Midbrain (tissue), 1 donor: Measurements from ENCODE around the gene SCAPER.
"Not testable (repeated sequence)": the region's sequence is repeated elsewhere in the genome, so short reads cannot be mapped to it uniquely, and the experiment has no call there.

Source experiments
- DNase-seq: peaks from one replicate; lab custom pipeline; 2025; lab: John Stamatoyannopoulos, UW

SCAPER gene

DNA sequence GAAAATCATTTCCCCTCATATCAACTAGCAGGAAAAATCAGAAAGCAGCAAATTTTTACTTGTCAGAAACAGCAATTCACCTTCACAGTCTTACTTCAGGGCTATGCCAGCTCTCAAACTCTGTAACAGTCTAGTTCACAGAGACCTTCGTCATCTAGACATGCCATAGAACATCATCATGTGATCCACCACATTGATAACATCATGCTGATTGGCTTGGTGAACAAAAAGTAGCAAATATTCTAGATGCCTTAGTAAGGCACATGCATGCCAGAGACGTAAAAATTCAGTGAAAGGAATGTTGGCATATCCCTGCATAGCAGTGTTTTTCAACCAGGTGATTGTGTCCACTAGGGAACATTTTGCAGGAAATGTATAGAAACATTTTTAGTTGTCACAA is 8.6 kb upstream of the SCAPER start:
- DNase-seq = no peak

DNA sequence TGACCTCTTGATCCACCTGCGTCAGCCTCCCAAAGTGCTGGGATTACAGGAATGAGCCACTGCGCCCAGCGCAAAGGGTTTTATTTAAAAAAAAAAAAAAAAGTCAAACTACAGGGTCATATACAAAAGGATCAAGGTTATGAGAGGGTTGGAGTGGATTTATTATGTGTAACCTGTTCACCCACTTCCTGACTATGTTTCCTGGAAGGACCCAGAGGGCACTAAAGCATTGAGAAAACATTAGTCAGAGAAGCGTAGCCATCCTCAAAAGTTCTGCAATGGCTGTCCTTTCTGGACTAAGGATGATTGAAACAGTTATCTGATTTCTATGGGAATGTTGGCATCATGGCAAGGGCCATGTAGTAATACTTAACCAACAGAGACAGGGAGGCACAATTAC is 7.3 kb upstream of the SCAPER start:
- DNase-seq = no peak

DNA sequence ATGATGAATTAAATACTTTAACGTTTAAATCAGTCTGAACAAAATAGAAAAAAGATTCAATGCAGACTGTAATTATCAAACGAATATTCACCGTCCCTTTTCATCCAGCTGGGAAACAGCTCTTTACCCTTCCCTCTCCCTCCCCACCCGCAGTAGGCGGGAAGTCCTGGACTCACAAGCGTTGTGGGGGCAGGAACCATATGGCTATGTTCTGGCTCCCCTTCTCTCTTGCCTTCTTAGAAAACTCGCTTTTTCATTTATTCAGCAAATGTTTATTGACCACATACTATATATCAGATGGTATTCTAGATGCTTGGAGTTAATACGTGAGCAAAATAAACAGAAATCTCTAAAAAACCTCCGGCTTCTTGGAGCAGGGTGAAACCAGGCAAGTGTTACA is 715 bp upstream of the SCAPER start:
- no peak for DNase-seq

DNA sequence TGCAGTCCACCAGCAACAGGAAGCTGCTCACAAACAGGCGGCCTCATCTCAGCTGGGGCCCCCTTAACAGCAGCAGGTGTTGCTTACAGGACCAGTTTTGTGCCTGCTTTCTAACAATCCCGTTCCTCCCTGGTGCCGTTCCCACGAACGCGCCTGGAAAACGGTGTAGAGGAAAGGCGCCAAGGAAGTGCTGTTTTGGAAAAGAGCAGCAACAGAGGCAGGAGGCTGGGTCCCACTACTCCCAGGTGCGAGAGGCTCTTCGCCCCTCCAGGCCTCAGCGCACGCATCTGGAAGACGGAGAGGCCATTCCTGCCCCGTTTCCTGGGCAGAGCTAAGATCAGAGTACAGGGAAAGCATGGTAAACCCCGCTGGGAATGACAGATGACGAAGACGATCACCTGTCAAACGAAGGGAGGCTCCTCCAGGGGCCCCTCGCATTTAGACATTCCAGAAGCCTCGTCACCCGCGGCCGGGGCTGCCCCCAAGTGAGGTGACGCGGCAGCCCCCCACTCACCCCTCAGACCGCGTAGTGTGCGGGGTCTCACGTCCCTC is 603 bp downstream of the SCAPER start:
- peak; percentile 31 for DNase-seq

DNA sequence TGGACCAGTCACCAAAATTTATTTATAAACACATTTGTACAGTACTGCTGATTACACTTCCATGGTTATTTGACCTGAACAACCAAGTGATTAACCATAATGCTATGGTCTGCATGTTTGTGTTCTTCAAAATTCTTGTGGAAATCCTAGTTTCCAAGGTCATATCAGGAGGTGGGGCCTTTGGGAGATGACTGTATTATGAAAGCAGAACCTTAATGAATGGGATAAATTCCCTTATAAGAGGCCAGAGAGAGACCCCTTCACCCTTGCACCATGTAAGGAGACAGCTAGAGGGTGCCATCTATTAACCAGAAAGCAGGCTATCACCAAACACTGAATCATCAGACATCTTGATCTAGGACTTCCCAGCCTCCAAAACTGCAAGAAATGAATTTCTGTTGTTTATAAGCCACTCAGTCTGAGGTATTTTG is 1.9 kb downstream of the SCAPER start:
- DNase-seq = no peak

DNA sequence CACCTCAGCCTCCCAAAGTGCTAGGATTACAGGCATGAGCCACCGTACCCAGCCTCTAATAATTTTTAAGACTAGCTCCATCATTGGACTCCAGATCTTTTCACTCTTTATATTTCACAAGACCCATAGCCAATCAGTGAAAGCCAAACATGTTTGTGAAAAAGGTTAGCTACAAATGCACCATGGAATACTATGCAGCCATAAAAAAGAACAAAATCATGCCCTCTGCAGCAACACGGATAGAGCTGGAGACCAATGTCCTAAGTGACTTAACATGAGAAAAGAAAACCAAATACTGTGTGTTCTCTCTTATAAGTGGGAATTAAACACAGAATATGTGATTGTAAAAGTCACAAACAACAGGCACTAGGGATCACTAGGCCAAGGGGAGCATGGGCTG is 3.2 kb downstream of the SCAPER start:
- no peak for DNase-seq

DNA sequence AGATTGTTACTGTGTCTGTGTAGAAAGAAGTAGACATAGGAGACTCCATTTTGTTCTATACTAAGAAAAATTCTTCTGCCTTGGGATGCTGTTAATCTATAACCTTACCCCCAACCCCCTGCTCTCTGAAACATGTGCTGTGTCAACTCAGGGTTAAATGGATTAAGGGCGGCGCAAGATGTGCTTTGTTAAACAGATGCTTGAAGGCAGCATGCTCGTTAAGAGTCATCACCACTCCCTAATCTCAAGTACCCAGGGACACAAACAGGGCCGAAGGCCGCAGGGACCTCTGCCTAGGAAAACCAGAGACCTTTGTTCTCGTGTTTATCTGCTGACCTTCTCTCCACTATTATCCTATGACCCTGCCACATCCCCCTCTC is 5.2 kb downstream of the SCAPER start:
- not testable (repeated sequence) for DNase-seq

DNA sequence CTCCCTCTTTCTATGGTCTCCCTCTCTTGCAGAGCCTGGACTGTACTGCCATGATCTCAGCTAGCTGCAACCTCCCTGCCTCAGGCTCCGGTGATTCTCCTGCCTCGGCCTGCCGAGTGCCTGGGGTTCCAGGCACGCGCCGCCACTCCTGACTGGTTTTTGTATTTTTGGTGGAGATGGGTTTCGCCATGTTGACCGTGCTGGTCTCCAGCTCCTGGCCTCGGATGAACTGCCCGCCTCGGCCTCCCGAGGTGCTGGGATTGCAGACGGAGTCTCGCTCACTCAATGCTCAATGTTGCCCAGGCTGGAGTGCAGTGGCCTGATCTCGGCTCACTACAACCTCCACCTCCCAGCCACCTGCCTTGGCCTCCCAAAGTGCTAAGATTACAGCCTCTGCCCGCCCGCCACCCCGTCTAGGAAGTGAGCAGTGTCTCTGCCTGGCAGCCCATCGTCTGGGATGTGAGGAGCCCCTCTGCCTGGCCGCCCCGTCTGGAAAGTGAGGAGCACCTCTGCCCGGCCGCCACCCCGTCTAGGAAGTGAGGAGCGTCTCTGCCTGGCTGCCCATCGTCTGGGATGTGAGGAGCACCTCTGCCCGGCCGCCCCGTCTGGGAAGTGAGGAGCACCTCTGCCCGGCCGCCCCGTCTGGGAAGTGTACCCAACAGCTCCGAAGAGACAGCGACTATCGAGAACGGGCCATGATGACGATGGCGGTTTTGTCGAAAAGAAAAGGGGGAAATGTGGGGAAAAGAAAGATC is 5.8 kb downstream of the SCAPER start:
- not testable (repeated sequence) for DNase-seq

DNA sequence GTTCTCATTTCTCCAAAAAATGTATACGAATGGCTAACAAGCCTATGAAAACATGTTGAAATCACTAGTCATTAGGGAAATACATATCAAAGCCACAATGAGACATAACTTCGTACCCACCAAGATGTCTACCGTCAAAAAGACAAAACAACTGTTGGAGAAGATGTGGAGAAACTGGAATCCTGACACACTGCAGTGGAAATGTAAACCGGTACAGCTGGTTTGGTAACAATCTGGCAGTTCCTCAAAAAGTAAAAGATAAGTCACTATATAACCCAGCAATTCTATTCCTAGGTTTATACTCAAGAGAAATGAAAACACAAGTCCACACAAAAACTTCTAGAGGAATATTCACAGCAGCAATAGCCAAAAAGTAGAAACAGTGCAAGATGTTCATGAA is 7.0 kb downstream of the SCAPER start:
- no peak for DNase-seq

DNA sequence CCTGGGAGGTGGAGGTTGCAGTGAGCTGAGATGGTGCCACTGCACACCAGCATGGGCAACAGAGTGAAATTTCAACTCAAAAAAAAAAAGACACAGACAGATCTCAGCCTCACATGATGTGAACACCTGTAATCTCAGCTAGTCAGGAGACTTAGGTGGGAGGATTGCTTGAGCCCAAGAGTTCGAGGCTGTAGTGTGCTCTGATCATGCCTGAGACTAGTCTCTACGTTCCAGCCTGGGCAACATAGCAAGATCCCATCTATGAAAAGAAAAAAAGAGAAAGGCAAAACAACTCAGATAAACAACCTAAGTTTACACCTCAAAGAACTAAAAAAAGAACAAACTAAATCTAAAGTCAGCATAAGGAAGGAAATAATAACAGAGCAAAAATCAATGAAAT is 11.0 kb downstream of the SCAPER start:
- DNase-seq = no peak

DNA sequence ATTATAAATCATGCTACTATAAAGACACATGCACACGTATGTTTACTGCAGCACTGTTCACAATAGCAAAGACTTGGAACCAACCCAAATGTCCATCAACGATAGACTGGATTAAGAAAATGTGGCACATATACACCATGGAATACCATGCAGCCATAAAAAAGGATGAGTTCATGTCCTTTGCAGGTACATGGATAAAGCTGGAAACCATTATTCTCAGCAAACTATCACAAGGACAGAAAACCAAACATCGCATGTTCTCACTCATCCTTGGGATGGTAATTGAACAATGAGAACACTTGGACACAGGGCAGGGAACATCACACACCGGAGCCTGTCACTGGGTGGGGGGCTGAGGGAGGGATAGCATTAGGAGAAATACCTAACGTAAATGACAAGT is 12.3 kb downstream of the SCAPER start:
- not testable (repeated sequence) for DNase-seq

DNA sequence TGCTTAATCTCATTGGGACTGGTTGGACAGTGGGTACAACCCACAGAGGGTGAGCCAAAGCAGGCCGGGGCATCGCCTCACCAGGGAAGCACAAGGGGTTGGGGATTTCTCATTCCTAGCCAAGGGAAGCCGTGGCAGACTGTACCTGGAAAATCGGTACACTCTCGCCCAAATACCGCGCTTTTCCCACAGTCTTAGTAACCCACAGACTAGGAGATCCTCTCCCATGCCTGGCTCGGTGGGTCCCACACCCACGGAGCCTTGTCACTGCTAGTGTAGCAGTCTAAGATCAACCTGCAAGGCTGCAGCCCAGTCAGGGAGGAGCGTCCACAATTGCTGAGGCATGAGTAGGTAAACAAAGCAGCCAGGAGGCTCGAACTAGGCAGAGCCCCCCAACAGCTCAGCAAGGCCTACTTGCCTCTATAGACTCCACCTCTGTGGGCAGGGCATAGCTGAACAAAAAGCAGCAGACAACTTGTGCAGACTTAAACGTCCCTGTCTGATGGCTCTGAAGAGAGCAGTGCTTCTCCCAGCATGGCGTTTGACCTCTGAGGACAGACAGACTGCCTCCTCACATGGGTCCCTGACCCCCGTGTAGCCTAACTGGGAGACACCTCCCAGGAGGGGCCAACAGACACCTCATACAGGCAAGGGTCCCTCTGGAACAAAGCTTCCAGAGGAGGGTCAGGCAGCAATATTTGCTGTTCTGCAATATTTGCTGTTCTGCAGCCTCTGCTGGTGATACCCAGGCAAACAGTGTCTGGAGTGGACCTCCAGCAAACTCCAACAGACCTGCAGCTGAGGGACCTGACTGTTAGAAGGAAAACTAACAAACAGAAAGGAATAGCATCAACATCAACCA is 17.6 kb downstream of the SCAPER start:
- not testable (repeated sequence) for DNase-seq

DNA sequence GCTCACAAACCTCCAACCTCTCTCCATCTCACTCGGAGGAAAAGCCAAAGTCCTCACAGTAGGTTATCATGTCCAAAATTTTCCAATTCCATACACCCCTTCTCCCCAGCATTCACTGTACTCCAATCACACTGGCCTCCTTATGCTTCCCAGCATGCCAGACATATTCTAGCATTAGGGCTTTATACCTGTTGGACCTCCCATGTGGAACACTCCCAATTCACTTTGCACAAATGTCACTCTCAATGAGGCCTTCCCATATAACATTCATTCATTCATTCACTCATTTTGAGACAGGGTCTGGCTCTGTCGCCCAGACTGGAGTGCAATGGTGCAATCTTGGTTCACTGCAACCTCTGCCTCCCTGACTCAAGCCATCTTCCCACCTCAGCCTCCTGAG is 19.9 kb downstream of the SCAPER start:
- DNase-seq = no peak

DNA sequence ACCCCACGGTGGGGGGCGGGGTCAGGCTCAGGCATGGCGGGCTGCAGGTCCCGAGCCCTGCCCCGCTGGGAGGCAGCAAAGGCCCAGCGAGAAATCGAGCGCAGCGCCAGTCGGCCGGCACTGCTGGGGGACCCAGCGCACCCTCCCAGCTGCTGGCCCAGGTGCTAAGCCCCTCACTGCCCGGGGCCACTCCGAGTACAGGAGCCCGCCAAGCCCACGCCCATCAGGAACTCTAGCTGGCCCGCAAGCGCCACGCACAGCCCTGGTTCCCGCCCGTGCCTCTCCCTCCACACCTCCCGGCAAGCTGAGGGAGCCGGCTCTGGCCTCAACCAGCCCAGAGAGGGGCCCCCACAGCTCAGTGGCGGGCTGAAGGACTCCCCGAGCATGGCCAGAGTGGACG is 29.2 kb downstream of the SCAPER start:
- DNase-seq = no peak

DNA sequence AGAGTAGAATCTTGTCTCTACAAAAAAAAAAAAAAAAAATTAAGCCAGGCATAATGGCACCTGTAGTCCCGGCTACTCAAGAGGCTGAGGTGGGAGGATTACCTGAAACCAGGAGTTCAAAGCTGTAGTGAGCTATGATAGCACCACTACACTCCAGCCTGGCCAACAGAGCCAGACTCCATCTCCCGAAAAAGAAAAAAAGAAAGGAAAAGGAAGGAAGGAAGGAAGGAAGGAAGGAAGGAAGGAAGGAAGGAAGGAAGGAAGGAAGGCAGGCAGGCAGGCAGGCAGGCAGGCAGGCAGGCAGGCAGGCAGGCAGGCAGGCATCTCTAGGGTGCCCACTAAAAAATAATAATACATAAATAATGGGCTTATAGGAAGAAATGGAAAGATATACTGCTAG is 32.1 kb downstream of the SCAPER start:
- DNase-seq = not testable (repeated sequence)

DNA sequence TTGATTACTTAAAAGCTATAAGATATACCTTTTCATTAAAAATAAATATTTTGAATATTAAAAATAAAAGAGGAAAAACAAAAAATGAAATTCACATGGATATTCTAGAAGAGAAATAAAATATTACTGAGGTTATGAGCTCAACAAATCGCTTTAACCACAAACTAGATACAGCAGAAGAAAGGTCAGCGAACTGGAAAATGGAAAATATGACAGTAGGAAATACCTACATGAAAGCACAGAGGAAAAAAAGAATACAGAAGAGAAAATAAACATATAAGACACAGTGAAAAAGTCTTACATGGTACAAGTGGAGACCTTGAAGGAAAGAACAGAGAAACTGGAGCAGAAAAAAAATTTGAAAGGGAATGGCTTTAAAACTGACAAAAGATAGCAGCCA is 33.2 kb downstream of the SCAPER start:
- DNase-seq = no peak

DNA sequence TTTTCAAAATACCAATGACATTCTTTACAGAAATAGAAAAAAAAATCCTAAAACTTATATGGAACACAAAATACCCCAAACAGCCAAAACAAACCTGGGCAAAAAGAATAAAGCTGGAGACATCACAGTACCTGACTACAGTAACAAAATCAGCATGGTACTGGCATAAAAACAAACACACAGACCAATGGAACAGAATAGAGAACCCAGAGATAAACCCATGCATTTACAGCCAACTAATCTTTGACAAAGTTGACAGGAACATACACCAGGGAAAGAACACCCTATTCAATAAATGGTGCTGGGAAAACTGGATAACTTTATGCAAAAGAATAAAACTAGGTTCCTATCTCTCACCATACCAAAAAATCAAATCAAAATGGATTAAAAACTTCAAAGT is 36.4 kb downstream of the SCAPER start:
- DNase-seq = no peak

DNA sequence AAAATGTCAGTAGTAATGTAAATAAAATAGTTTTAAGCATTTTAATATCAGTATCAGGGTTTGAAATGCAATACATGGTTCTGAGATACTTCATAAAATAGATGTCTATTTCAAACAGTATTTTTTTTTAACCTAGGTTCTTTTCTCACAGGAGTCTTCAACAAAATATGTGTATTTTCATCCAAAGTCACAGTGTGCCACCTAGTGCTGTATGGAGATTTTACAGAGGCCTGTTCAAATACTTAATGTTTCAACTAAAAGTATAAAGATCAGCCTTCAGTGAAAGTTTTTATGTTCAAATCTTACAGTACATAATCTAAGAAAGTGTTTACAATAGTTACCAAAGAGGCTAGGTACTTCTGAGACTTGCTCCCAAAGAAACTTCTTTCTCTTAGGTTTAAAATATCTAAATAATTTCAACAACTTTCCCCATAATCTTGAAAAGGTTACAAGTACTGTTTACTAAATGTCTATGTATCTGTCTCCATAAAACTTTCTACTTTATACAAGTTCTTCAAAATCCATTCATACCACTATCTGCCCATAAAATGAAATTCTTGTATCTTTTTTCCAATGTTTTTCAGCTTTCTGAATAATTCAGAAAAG is 38.3 kb downstream of the SCAPER start:
- DNase-seq = peak; percentile 15

DNA sequence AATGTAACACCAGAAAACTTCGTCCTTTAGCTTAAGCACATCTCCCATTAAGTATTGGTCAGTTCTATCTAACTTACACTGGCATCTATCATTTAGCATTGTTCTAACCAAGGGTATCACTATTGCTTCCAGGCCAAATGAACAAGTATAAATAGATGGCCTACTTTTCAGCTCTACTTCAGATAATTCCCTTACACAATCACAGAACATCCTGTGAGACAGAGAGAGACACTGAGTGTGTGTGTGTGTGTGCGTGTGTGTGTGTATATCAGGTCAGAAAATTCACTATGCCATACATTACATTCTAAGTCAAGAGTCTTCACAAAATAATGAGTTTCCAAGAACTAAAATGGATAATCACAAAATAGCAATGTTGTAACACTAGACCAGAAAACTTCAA is 39.1 kb downstream of the SCAPER start:
- no peak for DNase-seq

DNA sequence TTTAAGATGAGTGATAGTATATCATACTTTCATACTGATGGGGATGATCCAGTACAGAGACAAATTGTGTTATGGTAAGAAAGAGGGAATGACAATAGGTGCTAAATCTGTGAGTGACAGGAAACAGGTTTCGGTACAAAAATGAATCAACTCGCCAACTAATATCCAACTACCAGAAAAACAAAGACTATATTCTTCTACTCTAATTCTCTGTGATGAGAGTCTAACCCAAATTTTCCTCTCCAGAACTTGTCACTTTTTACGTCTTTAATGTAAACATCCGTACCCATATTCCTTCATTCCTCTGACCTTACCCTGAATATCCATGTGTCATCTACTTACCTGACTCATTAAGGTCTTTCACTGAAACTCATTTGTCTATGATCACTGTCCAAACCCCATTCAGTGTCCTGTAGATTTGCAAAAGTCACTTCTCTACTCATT is 39.6 kb downstream of the SCAPER start:
- DNase-seq = no peak

DNA sequence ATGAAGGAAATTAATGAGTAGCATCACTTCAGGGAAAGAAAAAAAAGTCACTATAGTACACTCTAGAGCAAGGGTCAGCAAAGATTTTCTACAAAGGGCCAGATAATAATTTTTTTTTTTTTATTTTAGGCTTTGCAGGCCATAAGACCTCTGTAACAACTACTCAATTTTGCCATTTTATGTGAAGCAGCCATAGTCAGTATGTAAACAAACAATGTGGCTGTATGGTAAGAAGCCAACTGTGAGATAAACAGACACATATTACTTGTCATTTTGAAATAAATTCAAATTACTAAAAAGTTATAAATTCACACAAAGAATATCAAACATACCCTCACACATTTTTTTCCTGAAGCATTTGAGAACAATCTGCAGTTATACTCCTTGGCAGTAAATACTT is 40.6 kb downstream of the SCAPER start:
- no peak for DNase-seq

DNA sequence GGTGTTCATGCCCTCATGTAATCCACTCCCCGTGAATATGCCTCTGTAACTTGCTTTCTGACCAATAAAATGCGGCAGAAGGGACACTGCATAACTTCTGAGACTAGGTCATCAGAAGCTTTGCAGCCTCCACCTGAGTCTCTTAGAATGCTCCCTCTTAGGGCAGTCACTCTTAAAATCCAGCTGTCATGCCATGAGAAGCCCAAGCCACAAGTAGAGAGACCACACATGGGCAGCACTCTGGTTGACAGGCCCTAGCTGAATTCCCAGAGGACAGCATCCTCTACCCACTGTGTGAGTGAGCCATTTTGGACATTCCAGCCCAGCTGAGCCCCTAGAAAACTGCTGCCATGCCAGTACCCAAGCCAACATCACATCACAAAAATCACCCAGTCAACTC is 41.4 kb downstream of the SCAPER start:
- no peak for DNase-seq

DNA sequence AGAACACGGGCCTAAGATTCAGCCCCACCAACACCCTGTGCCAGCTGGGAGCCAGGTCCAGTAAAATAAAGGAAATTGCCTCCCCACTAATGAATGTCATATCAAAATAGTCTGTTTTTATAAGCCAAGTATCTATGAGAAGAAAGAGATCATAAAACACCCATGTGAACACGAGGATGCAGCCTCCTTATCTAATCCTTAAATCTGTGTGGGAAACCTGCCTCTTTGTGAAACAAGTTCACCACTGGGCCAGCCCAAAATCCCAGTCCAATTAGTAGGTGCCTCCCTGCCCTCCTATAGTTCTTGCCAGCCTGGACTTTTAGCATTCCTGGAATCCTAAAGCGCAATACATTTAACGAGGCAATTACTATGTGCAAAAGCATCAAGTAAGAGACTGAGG is 42.0 kb downstream of the SCAPER start:
- no peak for DNase-seq
